SK-N-SH (cell line): Measurements from ENCODE around the gene BRD2. TPM values are rescaled to one million over a fixed set of nuclear protein-coding genes. Genes with fewer than 3 reads are reported as not detected.

Source experiments
- CTCF ChIA-PET: fragments of 300-600, 350-600 bp; formaldehyde crosslinking; extraction: SDS; loops from one replicate; lab custom pipeline; 2021; lab: Yijun Ruan, JAX
- POLR2A ChIA-PET: fragments of 350-600 bp; sonication (Branson Sonifier 250); formaldehyde crosslinking; extraction: SDS; loops from one replicate; lab custom pipeline; 2020; ENCODE audit warnings: antibody characterized with exemption, inconsistent platforms; lab: Yijun Ruan, JAX
- DNase-seq: peaks from one replicate; pipeline ENCODE4 v3.0.0; 2012
- H2AFZ ChIP-seq: fragments of 200-600 bp; sonication (generic); 2 replicates; pipeline ENCODE4 v1.8.1; 2016; ENCODE audit warnings: antibody characterized with exemption, mild to moderate bottlenecking, low read depth
- H3F3A ChIP-seq: fragments of 200-600 bp; sonication (generic); replicated peaks from 2 replicates; pipeline ENCODE3; 2016; ENCODE audit warnings: antibody characterized with exemption, mild to moderate bottlenecking; ENCODE audit not compliant: insufficient read depth
- H3K27ac ChIP-seq, 2 experiments: fragments of 200-500 bp in 1 of 2; fragments of 200-600 bp in 1 of 2; sonication (Bioruptor generic) in 1 of 2; sonication (generic), shearing (Covaris generic) in 1 of 2; 2 replicates each; pipeline versions ENCODE4 v1.5.1 to v1.6.1; 2014 to 2016; ENCODE audit warnings: low read depth in 2 of 2, inconsistent platforms in 1 of 2, low read length in 1 of 2, mild to moderate bottlenecking in 1 of 2, mixed read lengths in 1 of 2
- H3K27me3 ChIP-seq: fragments of 200-600 bp; sonication (generic), shearing (Covaris generic); 2 replicates; pipeline ENCODE4 v1.6.1; 2016; ENCODE audit warnings: mixed run types; ENCODE audit not compliant: insufficient read depth
- H3K36me3 ChIP-seq, 2 experiments: fragments of 200-500 bp in 1 of 2; fragments of 200-600 bp in 1 of 2; sonication (Bioruptor generic) in 1 of 2; sonication (generic) in 1 of 2; replicated peaks in 1 of 2; 2 replicates each; pipeline versions ENCODE3 to v1.5.1; 2014 to 2016; ENCODE audit warnings: low read length in 1 of 2, mild to moderate bottlenecking in 1 of 2; ENCODE audit not compliant: insufficient read depth in 2 of 2, control insufficient read depth in 1 of 2
- H3K4me1 ChIP-seq, 2 experiments: fragments of 200-500 bp in 1 of 2; fragments of 200-600 bp in 1 of 2; sonication (Bioruptor generic) in 1 of 2; sonication (generic), shearing (Covaris generic) in 1 of 2; 2 replicates each; pipeline versions ENCODE4 v1.5.1 to v1.6.1; 2014 to 2016; ENCODE audit warnings: low read depth in 1 of 2, low read length in 1 of 2, mixed run types in 1 of 2; ENCODE audit not compliant: insufficient read depth in 2 of 2, control insufficient read depth in 1 of 2
- H3K4me2 ChIP-seq: fragments of 200-600 bp; sonication (generic), shearing (Covaris generic); 2 replicates; pipeline ENCODE4 v1.6.1; 2017; ENCODE audit warnings: mixed run types
- H3K4me3 ChIP-seq, 2 experiments: fragments of 200-500 bp in 1 of 2; fragments of 200-600 bp in 1 of 2; sonication (Bioruptor generic) in 1 of 2; sonication (generic), shearing (Covaris generic) in 1 of 2; 2 replicates each; pipeline versions ENCODE4 v1.5.1 to v1.8.1; 2014 to 2016; ENCODE audit warnings: low read depth in 2 of 2, inconsistent platforms in 1 of 2, low read length in 1 of 2, mild to moderate bottlenecking in 1 of 2, mixed read lengths in 1 of 2, moderate library complexity in 1 of 2
- H3K79me2 ChIP-seq: fragments of 200-600 bp; sonication (generic); 2 replicates; pipeline ENCODE4 v1.8.1; 2017; ENCODE audit warnings: mild to moderate bottlenecking; ENCODE audit not compliant: insufficient read depth
- H3K9ac ChIP-seq: fragments of 200-600 bp; sonication (generic); 2 replicates; pipeline ENCODE4 v1.6.1; 2017; ENCODE audit warnings: mixed run types
- H3K9me2 ChIP-seq: fragments of 200-600 bp; sonication (generic); 2 replicates; pipeline ENCODE4 v1.6.1; 2017; ENCODE audit warnings: mixed run types
- H3K9me3 ChIP-seq: fragments of 200-600 bp; sonication (generic); 2 replicates; pipeline ENCODE4 v1.6.1; 2017; ENCODE audit warnings: mixed run types, mild to moderate bottlenecking, moderate library complexity
- H4K20me1 ChIP-seq: fragments of 200-600 bp; sonication (generic); 2 replicates; pipeline ENCODE4 v1.6.1; 2017; ENCODE audit warnings: mild to moderate bottlenecking, mixed run types; ENCODE audit not compliant: insufficient read depth
- CHD2 ChIP-seq: fragments of 150-350 bp; IDR thresholded peaks from 2 replicates; pipeline ENCODE4 v1.6.1; 2018; ENCODE audit warnings: low read length; ENCODE audit not compliant: partially characterized antibody
- CTCF ChIP-seq: fragments of 200-600 bp; sonication (generic); IDR thresholded peaks from 2 replicates; pipeline ENCODE4 v1.6.1; 2017; ENCODE audit warnings: antibody characterized with exemption, mild to moderate bottlenecking, moderate library complexity
- ELF1 ChIP-seq: IDR thresholded peaks from 2 replicates; pipeline ENCODE4 v1.4.0; 2012
- EP300 ChIP-seq, 2 experiments: IDR thresholded peaks; 2 replicates each; pipeline versions ENCODE4 v1.4.0 to v1.6.1; 2012; ENCODE audit warnings: borderline replicate concordance in 1 of 2, low read depth in 1 of 2, low read length in 1 of 2
- FOSL2 ChIP-seq: IDR thresholded peaks from 2 replicates; pipeline ENCODE4 v1.4.0; 2012; ENCODE audit warnings: low read depth, mild to moderate bottlenecking, moderate library complexity, borderline replicate concordance
- FOXJ3 ChIP-seq: sonication (generic); formaldehyde crosslinking; IDR thresholded peaks from 2 replicates; pipeline ENCODE4 v1.5.1; 2020; ENCODE audit warnings: mild to moderate bottlenecking, missing genetic modification reagents
- FOXM1 ChIP-seq: IDR thresholded peaks from 2 replicates; pipeline ENCODE4 v1.4.0; 2012; ENCODE audit warnings: low read depth, mild to moderate bottlenecking
- GABPA ChIP-seq: IDR thresholded peaks from 2 replicates; pipeline ENCODE4 v1.4.0; 2012; ENCODE audit warnings: low read depth, mild to moderate bottlenecking
- JUND ChIP-seq: IDR thresholded peaks from 2 replicates; pipeline ENCODE4 v1.4.0; 2012
- MAX ChIP-seq: IDR thresholded peaks from 2 replicates; pipeline ENCODE4 v1.4.0; 2012; ENCODE audit warnings: low read depth
- MEF2A ChIP-seq: IDR thresholded peaks from 2 replicates; pipeline ENCODE4 v1.4.0; 2012; ENCODE audit warnings: low read depth, borderline replicate concordance
- NRF1 ChIP-seq: IDR thresholded peaks from 2 replicates; pipeline ENCODE4 v1.6.1; 2012; ENCODE audit warnings: low read depth, mild to moderate bottlenecking, low read length
- POLR2AphosphoS5 ChIP-seq: IDR thresholded peaks from 2 replicates; pipeline ENCODE4 v1.6.1; 2012; ENCODE audit warnings: low read depth, low read length
- RAD21 ChIP-seq: IDR thresholded peaks from 2 replicates; pipeline ENCODE4 v1.6.1; 2012; ENCODE audit warnings: mild to moderate bottlenecking, low read length
- REST ChIP-seq: IDR thresholded peaks from 2 replicates; pipeline ENCODE4 v1.6.1; 2012; ENCODE audit warnings: mild to moderate bottlenecking, low read depth, low read length, moderate library complexity
- RXRA ChIP-seq: IDR thresholded peaks from 2 replicates; pipeline ENCODE4 v1.4.0; 2012; ENCODE audit warnings: low read depth, mild to moderate bottlenecking, borderline replicate concordance
- TAF1 ChIP-seq: IDR thresholded peaks from 2 replicates; pipeline ENCODE4 v1.6.1; 2012; ENCODE audit warnings: low read depth, mild to moderate bottlenecking, low read length, moderate library complexity, borderline replicate concordance
- TCF12 ChIP-seq: IDR thresholded peaks from 2 replicates; pipeline ENCODE4 v1.4.0; 2012
- TEAD4 ChIP-seq: IDR thresholded peaks from 2 replicates; pipeline ENCODE4 v1.4.0; 2012; ENCODE audit warnings: mild to moderate bottlenecking, borderline replicate concordance; ENCODE audit not compliant: insufficient read depth
- ZBTB33 ChIP-seq: IDR thresholded peaks from 2 replicates; pipeline ENCODE4 v1.4.0; 2012; ENCODE audit warnings: low read depth, borderline replicate concordance
- WGBS: methylation state at CpG from one replicate; pipeline ENCODE4 v1.1.6; 2017; ENCODE audit warnings: low lambda C conversion rate; 5-methylcytosine and 5-hydroxymethylcytosine counted together
- polyA plus RNA-seq, 3 experiments: library from polyadenylated mRNA; depleted of rRNA; stranded (reverse); fragments of >200 nt; gene quantifications; 2 replicates each; pipeline ENCODE4 v1.2.3, GENCODE V29; 2012

BRD2 gene
- polyA plus RNA-seq, 1 of the 3 experiments (the other 2 are of a cell fraction), result 104 TPM

- CTCF ChIA-PET, result interaction anchor here (1.0 to 6.3 kb wide), 6 partner anchors 32 to 231 kb away, joined by 3 to 65 read pairs (median 22); no protein-coding TSS in a partner anchor
These were observed 48.6 kb downstream of the BRD2 start for GRCh38 chr6:33017018-33017417.

More at GRCh38 chr6:33017018-33017417, 48.6 kb downstream of the BRD2 start:
- POLR2A ChIA-PET, result no interaction called here
- Histone ChIP-seq H3K4me3 (no peak overlapping the region), H4K20me1 (no peaks in the 10 kb centered on the region), H3F3A (no peaks in the 10 kb centered on the region), H3K27ac (no peak overlapping the region), H3K9ac (no peak overlapping the region), H2AFZ (no peak overlapping the region), H3K9me2 (no peaks in the 10 kb centered on the region), H3K4me1 (no peaks in the 10 kb centered on the region; a peak in 1 of 4 replicates), H3K9me3 (no peaks in the 10 kb centered on the region), H3K79me2 (no peaks in the 10 kb centered on the region), H3K27me3 (peaks cover 72% of the 10 kb centered on the region), H3K4me2 (no peak overlapping the region), H3K36me3 (no peaks in the 10 kb centered on the region)
- 7% methylated on average over 4 of the region's 4 CpGs for WGBS
- no peak for DNase-seq
- TF ChIP-seq CHD2 (no peak), TCF12 (no peak), FOXJ3 (no peak), CTCF (no peak), EP300 (IDR thresholded peaks at IDR 0.05; ENCODE audit: borderline replicate concordance in 1 of 2, low read depth in 1 of 2, low read length in 1 of 2) (no peak), POLR2AphosphoS5 (no peak), FOSL2 (no peak), RXRA (no peak), NRF1 (no peak), GABPA (no peak), RAD21 (no peak), TEAD4 (no peak), ZBTB33 (no peak), MEF2A (no peak), ELF1 (no peak), TAF1 (no peak), JUND (no peak), FOXM1 (no peak), MAX (no peak), REST (no peak)
